Body of pancreas (tissue), 4 donors: ENCODE data around the gene UBXN4. TPM values are rescaled to one million over a fixed set of nuclear protein-coding genes. Genes with fewer than 3 reads are reported as not detected.

ENCODE experiments used
- ATAC-seq: fragments of 150-250 bp; one replicate; pipeline ENCODE4 v1.9.1; 2016
- DNase-seq, 4 donors: peaks; one replicate each; pipeline ENCODE4 v3.0.0-alpha.2; 2019
- H3K27ac ChIP-seq, 4 donors: fragments of 200-600 bp; sonication (generic); 1 replicate in 3 of 4; 2 replicates in 1 of 4; pipeline versions ENCODE4 v1.5.1 to v1.6.1; 2016 to 2019; ENCODE audit warnings: mild to moderate bottlenecking in 1 of 4, mixed read lengths in 1 of 4, moderate library complexity in 1 of 4
- H3K27me3 ChIP-seq, 2 donors: fragments of 200-600 bp; sonication (generic); one replicate each; pipeline ENCODE4 v1.6.0; 2016; ENCODE audit warnings: mild to moderate bottlenecking in 1 of 2
- H3K36me3 ChIP-seq, 2 donors: fragments of 200-600 bp; sonication (generic); replicated peaks in 1 of 2; 2 replicates each; pipeline ENCODE4 v1.5.1; 2016; ENCODE audit warnings: low read depth in 2 of 2; ENCODE audit not compliant: insufficient read depth in 1 of 2
- H3K4me1 ChIP-seq: fragments of 200-600 bp; sonication (generic); one replicate; pipeline ENCODE4 v1.6.0; 2016
- H3K4me3 ChIP-seq, 2 donors: fragments of 200-600 bp; sonication (generic); 1 replicate in 1 of 2; 2 replicates in 1 of 2; pipeline ENCODE4 v1.5.1; 2016 to 2019
- H3K9me3 ChIP-seq, 3 donors: fragments of 200-600 bp; sonication (generic); 1 replicate in 2 of 3; 2 replicates in 1 of 3; pipeline ENCODE4 v1.5.1; 2016
- CTCF ChIP-seq, 7 experiments: fragments of 450-650 bp in 4 of 7; fragments of 200-600 bp in 3 of 7; sonication (generic) in 3 of 7; IDR thresholded peaks; one replicate each; pipeline ENCODE4 v1.5.1; 2016 to 2019; ENCODE audit warnings: antibody characterized with exemption in 7 of 7
- POLR2A ChIP-seq, 3 donors: fragments of 450-650 bp; IDR thresholded peaks; one replicate each; pipeline ENCODE4 v1.6.1; 2016; ENCODE audit warnings: antibody characterized with exemption in 3 of 3, mild to moderate bottlenecking in 2 of 3
- WGBS, 2 donors: methylation state at CpG; one replicate each; pipeline ENCODE4 v1.1.5; 2017; 5-methylcytosine and 5-hydroxymethylcytosine counted together
- intact Hi-C: fragments of 100-400 bp; cut with DNase I; formaldehyde crosslinking; loops from one replicate; pipeline ENCODE4 v1.15.1; 2023
- total RNA-seq, 2 donors: library from RNA; depleted of rRNA; stranded (reverse); fragments of >200 nt; gene quantifications; one replicate each; pipeline ENCODE4 v1.1.0, GENCODE V29; 2016

Gene UBXN4
- total RNA-seq, 2 donors from 2014 or later = 55.7 to 70.3 TPM

DNA sequence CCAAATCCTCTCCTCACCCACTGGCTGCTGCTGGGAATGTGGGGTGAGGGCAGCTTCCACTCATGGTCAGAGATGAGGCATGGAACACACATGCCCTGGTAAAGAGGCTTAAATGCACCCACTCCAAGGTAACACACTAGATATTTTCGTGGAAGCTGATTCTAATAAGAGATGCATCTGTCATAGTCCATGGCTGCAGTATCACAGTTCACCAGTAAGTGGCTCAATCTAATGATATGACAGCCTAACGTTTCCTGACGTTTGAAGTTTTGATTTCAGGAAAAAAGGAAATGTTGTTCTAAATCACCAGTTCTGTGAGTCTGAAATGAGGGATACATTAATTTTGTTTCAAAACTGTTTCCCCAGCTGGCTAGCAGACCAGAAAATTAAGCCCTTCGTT, 57.1 kb downstream of the UBXN4 start:
- DNase-seq (no peak), ATAC-seq (no peak)
- TF ChIP-seq CTCF (IDR thresholded peaks at IDR 0.05) (no peak), POLR2A (IDR thresholded peaks at IDR 0.05) (no peak)
- H3K27me3 ChIP-seq = no peaks in the 10 kb centered on the region
- 33 to 40% methylated on average over 4 of the region's 4 CpGs for WGBS, 2 donors
- intact Hi-C loops = loop anchor here (10.0 kb wide), 1 partner anchor 814 kb away; no protein-coding TSS in a partner anchor
- H3K4me1 ChIP-seq = peaks cover 5% of the 10 kb centered on the region
- H3K9me3 ChIP-seq = peaks cover 0 to 9% (median 0%) of the 10 kb centered on the region in 3 donors
- no peak overlapping the region for H3K27ac ChIP-seq
- no peaks in the 10 kb centered on the region for H3K36me3 ChIP-seq
- no peak overlapping the region for H3K4me3 ChIP-seq

DNA sequence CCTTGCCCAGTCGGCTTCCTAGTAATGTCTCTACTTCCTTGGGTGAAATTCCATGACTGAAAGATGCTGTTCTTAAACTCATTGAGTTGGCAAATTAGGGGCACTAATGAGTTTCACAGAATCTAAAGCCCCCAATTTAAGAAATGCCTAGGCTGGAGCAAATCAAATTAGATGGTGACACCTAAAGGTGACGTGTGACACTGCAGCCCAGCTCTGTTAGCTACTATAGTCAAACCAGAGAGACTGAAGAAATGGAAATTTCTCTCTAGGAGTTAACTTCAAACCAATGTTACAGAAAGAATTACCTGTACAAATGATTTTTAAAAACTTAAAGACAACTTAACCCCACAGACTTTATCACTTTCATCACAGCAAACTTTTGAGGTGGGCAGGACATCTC, 58.1 kb downstream of the UBXN4 start:
- H3K4me3 ChIP-seq = no peak overlapping the region

DNA sequence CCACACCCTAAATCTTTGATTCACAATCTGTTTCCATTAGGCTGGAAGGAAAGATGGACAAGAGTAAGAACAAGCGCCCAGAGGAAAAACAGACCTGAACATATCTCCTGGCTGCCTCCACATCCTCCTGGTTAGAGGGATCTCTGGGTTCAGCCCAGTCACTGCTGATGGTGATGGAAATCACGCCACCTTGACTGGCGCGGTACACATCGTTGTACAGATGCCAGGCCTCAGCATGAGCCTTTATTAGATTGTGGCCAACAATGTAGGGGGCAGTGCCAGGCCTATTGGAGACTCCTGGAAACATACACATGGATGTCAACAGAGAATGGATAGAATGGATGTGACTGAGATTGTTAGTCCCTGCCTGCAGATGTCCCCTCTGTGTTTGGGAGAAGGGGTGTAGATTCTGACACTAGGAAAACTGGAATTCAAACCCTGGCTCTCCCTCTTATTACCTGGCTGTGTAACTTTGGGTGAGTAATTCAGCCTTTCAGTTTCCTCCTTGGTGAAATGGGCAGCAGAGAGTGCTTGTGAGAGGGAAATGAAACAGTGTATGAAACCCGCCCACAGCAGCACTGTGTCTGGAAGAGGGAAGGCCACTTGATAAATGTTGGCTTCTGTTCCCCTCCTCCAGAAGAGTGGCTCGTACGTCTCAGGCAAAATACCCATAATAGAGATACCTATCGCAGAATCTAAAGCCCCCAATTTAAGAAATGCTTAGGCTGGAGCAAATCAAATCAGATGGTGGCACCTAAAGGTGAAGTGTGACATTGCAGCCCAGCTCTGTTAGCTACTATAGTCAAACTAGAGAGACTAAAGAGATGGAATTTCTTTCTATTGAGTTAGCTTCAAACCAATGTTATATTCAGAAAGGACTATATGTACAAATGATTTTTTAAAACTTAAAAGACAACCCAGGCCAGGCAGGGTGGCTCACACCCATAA, 59.1 kb downstream of the UBXN4 start:
- intact Hi-C loops = no loop called here
- peaks cover 5% of the 10 kb centered on the region for H3K4me1 ChIP-seq
- no peak overlapping the region for H3K27ac ChIP-seq
- no peak for TF ChIP-seq POLR2A (IDR thresholded peaks at IDR 0.05)
- TF ChIP-seq CTCF (IDR thresholded peaks at IDR 0.05) = no peak
- H3K4me3 ChIP-seq = no peak overlapping the region
- ATAC-seq (no peak), DNase-seq (no peak)
- no peaks in the 10 kb centered on the region for H3K27me3 ChIP-seq
- no peaks in the 10 kb centered on the region for H3K36me3 ChIP-seq
- H3K9me3 ChIP-seq = peaks cover 0 to 9% (median 0%) of the 10 kb centered on the region in 3 donors
- 83 to 89% methylated on average over 9 of the region's 9 CpGs for WGBS, 2 donors

More for the DNA sequence above, 58.1 kb downstream of the UBXN4 start:
- no peaks in the 10 kb centered on the region for H3K36me3 ChIP-seq
- H3K27me3 ChIP-seq = no peaks in the 10 kb centered on the region
- TF ChIP-seq CTCF (IDR thresholded peaks at IDR 0.05) (no peak), POLR2A (IDR thresholded peaks at IDR 0.05) (no peak)
- intact Hi-C loops = loop anchor here (10.0 kb wide), 1 partner anchor 815 kb away; no protein-coding TSS in a partner anchor
- no peak overlapping the region for H3K27ac ChIP-seq
- 27 to 54% methylated on average over 2 of the region's 2 CpGs for WGBS, 2 donors
- peaks cover 5% of the 10 kb centered on the region for H3K4me1 ChIP-seq
- H3K9me3 ChIP-seq = peaks cover 0 to 9% (median 0%) of the 10 kb centered on the region in 3 donors
- no peak for DNase-seq
- no peak for ATAC-seq

- H3K27ac ChIP-seq = no peak overlapping the region
- H3K9me3 ChIP-seq = peaks cover 0 to 9% (median 0%) of the 10 kb centered on the region in 3 donors
- TF ChIP-seq POLR2A (IDR thresholded peaks at IDR 0.05) (no peak), CTCF (IDR thresholded peaks at IDR 0.05) (no peak)
- DNase-seq (no peak), ATAC-seq (no peak)
- peaks cover 4% of the 10 kb centered on the region for H3K4me1 ChIP-seq
- no peak overlapping the region for H3K4me3 ChIP-seq
- H3K27me3 ChIP-seq = no peaks in the 10 kb centered on the region
- no peaks in the 10 kb centered on the region for H3K36me3 ChIP-seq
- intact Hi-C loops = no loop called here
- 61 to 65% methylated on average over 3 of the region's 3 CpGs for WGBS, 2 donors
These were observed 60.7 kb downstream of the UBXN4 start for GRCh38 chr2:135802350-135802749.
